Stimulated activated CD8-positive, alpha-beta memory T cell treated with anti-CD3 and anti-CD28 coated beads, Interleukin-7, amount 100 ng/mL, for 48 hours (primary cell): ENCODE results near the gene CNTD1.

Experiments
- DNase-seq, 2 donors: peaks; one replicate each; pipeline ENCODE4 v3.0.0-alpha.2; 2020; ENCODE audit warnings: low read depth in 1 of 2; ENCODE audit errors: extremely low read depth in 1 of 2

Gene CNTD1

GRCh38 chr17:42803074-42803883 is 4.6 kb downstream of the CNTD1 start:
- DNase-seq, result no peak

- no peak for DNase-seq
These were observed 6.3 kb downstream of the CNTD1 start for GRCh38 chr17:42804918-42805367.

- no peak for DNase-seq
These were observed 7.6 kb downstream of the CNTD1 start for GRCh38 chr17:42806249-42806648.

- DNase-seq, result no peak
These were observed 10.6 kb downstream of the CNTD1 start for GRCh38 chr17:42809250-42809649.

GRCh38 chr17:42814633-42815399 is 16.2 kb downstream of the CNTD1 start:
- DNase-seq, result no peak

- DNase-seq, result no peak
These were observed 19.2 kb downstream of the CNTD1 start for GRCh38 chr17:42817866-42818265.

- DNase-seq, result no peak
These were observed 19.7 kb downstream of the CNTD1 start for GRCh38 chr17:42818379-42818778.

- peak; percentile 33 to 54 for DNase-seq
These were observed 21.4 kb downstream of the CNTD1 start for GRCh38 chr17:42819939-42820535.

GRCh38 chr17:42821176-42821575 is 22.5 kb downstream of the CNTD1 start:
- DNase-seq, result no peak

GRCh38 chr17:42827472-42827871 is 28.8 kb downstream of the CNTD1 start:
- DNase-seq, result no peak

- no peak for DNase-seq
These were observed 32.3 kb downstream of the CNTD1 start for GRCh38 chr17:42830971-42831370.

- DNase-seq, result no peak
These were observed 33.7 kb downstream of the CNTD1 start for GRCh38 chr17:42832213-42832933.

GRCh38 chr17:42832934-42833766 is 34.5 kb downstream of the CNTD1 start, which contains the start of gene PSME3:
Gene PSME3, plus strand, starts transcription at chr17:42833397. Its CDS starts 235 bp downstream, at chr17:42833632.
- DNase-seq, result peak; percentile 82 to 88

- DNase-seq, result no peak
These were observed 35.2 kb downstream of the CNTD1 start for GRCh38 chr17:42833767-42834422.

- no peak for DNase-seq
These were observed 37.1 kb downstream of the CNTD1 start for GRCh38 chr17:42835732-42836131.

GRCh38 chr17:42841975-42842685 is 43.5 kb downstream of the CNTD1 start:
- DNase-seq, result no peak

GRCh38 chr17:42843358-42843934 is 44.8 kb downstream of the CNTD1 start:
- DNase-seq, result no peak

- no peak for DNase-seq
These were observed 45.6 kb downstream of the CNTD1 start, which contains the start of gene AOC2 for GRCh38 chr17:42844271-42844670. Gene AOC2, plus strand, starts transcription at chr17:42844580. Its CDS starts 47 bp downstream, at chr17:42844627.
